HG03521 (cell line): Measurements from ENCODE around the gene PLPPR4.

ENCODE experiments used
- ATAC-seq: cut with Tn5 transposase; IDR thresholded peaks from one replicate; pipeline ENCODE4 v1.9.1; 2021; ENCODE audit warnings: mild to moderate bottlenecking, moderate library complexity; ENCODE audit not compliant: unreplicated experiment

PLPPR4 gene

GRCh38 chr1:99347041-99347684 lies 82.9 kb downstream of the PLPPR4 start:
- no peak for ATAC-seq

DNA sequence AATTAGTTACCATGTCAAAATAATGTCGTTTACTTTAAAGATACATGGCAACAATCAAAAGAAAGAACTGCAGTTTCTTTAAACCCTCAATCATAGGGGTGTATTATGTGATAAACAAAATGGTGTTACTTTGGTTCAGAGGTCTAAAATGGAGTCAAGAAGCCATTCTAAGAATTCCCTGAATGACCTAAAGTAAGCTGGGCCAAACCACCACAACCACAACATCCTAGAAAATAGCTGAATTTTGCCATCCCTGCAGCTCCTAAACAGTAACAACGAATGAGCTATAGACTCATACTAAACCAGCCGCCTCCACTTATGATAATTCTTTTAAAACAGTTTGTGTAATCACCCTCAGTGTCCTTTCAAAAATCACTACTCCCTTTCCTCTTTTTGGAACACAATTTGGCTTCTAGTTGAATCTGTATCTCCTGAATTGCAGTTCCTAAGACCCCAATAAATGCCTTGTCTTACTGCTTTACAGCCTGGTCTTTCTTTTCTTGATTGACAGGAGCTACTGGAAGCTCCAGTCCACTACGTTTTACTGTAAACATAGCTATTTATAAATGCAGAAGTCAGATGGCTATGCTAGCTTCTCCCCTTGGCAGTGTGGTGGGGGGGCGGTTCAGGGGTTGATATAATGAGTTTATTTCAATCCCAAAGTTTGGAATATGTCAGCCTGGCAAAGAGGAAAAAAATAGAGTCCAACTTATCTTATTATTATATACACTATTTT lies 84.3 kb downstream of the PLPPR4 start:
- no peak for ATAC-seq

- no peak for ATAC-seq
Observed at GRCh38 chr1:99352821-99353220, 88.5 kb downstream of the PLPPR4 start.

GRCh38 chr1:99358770-99359169 lies 94.5 kb downstream of the PLPPR4 start:
- ATAC-seq: no peak
